H1 (cell line): ENCODE measurements around the gene TMSB15B. TPM values are rescaled to one million over a fixed set of nuclear protein-coding genes. Genes with fewer than 3 reads are reported as not detected.

Experiments used
- FOSL1 ChIP-seq: IDR thresholded peaks from 2 replicates; pipeline ENCODE4 v1.6.1; 2011; ENCODE audit warnings: mild to moderate bottlenecking, low read depth, low read length, moderate library complexity; ENCODE audit not compliant: insufficient read depth
- polyA plus RNA-seq, 7 experiments: library from polyadenylated mRNA; depleted of rRNA in 3 of 7; stranded (reverse) in 5 of 7; unstranded in 2 of 7; fragments of >200 nt in 5 of 7; fragments of 200-250 nt in 2 of 7; gene quantifications; 1 replicate in 5 of 7; 2 replicates in 1 of 7; 4 replicates in 1 of 7; pipeline versions ENCODE4 v1.2.1 to v1.2.3, GENCODE V29; 2011 to 2013; ENCODE audit warnings: missing spikeins in 2 of 7, mixed read lengths in 2 of 7
- total RNA-seq: library from RNA; stranded (reverse); fragmentation: NEBNext Ultra II Directional; extraction: Animal tissue kit (Norgen Biotek cat#: 25700); gene quantifications from 2 replicates; pipeline ENCODE4 v1.2.1, GENCODE V29; 2021
- TF ChIP-seq, protein P1 (sequence below): fragments of 300-600 bp; sonication (generic); IDR thresholded peaks from 2 replicates; pipeline ENCODE4 v1.7.1; 2012; ENCODE audit warnings: low read length, moderate library complexity, mild to moderate bottlenecking, inconsistent platforms; ENCODE audit not compliant: insufficient replicate concordance
- TF ChIP-seq, protein P2 (sequence below): IDR thresholded peaks from 2 replicates; pipeline ENCODE4 v1.6.1; 2011; ENCODE audit warnings: low read length, improper control_type of control experiment

The TMSB15B gene
- total and polyA plus RNA-seq, 2 of the 8 experiments (the other 6 are each of a cell fraction or from before 2014, with no cell fraction given): 11.7 to 12.1 TPM

DNA sequence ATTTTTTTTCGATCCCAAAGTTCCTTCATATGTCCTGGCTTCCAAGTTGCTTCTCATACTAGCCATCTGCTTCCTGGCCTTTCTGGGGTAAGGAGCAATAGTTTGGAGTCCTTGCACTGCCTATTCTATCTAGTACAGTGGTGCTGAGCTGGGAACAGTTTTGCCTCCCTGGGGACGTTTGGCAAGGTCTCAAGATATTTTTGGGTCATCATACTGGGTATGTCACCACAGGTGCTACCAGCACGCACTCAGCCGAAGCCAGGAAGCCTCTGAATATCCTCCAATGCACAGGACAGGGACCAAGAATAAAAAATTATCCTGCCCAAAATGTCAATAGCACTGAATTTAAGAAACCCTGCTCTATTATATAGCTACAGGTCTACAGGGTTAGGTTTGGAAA, 35.4 kb upstream of the TMSB15B start (continued):
- TF ChIP-seq, protein P1, sequence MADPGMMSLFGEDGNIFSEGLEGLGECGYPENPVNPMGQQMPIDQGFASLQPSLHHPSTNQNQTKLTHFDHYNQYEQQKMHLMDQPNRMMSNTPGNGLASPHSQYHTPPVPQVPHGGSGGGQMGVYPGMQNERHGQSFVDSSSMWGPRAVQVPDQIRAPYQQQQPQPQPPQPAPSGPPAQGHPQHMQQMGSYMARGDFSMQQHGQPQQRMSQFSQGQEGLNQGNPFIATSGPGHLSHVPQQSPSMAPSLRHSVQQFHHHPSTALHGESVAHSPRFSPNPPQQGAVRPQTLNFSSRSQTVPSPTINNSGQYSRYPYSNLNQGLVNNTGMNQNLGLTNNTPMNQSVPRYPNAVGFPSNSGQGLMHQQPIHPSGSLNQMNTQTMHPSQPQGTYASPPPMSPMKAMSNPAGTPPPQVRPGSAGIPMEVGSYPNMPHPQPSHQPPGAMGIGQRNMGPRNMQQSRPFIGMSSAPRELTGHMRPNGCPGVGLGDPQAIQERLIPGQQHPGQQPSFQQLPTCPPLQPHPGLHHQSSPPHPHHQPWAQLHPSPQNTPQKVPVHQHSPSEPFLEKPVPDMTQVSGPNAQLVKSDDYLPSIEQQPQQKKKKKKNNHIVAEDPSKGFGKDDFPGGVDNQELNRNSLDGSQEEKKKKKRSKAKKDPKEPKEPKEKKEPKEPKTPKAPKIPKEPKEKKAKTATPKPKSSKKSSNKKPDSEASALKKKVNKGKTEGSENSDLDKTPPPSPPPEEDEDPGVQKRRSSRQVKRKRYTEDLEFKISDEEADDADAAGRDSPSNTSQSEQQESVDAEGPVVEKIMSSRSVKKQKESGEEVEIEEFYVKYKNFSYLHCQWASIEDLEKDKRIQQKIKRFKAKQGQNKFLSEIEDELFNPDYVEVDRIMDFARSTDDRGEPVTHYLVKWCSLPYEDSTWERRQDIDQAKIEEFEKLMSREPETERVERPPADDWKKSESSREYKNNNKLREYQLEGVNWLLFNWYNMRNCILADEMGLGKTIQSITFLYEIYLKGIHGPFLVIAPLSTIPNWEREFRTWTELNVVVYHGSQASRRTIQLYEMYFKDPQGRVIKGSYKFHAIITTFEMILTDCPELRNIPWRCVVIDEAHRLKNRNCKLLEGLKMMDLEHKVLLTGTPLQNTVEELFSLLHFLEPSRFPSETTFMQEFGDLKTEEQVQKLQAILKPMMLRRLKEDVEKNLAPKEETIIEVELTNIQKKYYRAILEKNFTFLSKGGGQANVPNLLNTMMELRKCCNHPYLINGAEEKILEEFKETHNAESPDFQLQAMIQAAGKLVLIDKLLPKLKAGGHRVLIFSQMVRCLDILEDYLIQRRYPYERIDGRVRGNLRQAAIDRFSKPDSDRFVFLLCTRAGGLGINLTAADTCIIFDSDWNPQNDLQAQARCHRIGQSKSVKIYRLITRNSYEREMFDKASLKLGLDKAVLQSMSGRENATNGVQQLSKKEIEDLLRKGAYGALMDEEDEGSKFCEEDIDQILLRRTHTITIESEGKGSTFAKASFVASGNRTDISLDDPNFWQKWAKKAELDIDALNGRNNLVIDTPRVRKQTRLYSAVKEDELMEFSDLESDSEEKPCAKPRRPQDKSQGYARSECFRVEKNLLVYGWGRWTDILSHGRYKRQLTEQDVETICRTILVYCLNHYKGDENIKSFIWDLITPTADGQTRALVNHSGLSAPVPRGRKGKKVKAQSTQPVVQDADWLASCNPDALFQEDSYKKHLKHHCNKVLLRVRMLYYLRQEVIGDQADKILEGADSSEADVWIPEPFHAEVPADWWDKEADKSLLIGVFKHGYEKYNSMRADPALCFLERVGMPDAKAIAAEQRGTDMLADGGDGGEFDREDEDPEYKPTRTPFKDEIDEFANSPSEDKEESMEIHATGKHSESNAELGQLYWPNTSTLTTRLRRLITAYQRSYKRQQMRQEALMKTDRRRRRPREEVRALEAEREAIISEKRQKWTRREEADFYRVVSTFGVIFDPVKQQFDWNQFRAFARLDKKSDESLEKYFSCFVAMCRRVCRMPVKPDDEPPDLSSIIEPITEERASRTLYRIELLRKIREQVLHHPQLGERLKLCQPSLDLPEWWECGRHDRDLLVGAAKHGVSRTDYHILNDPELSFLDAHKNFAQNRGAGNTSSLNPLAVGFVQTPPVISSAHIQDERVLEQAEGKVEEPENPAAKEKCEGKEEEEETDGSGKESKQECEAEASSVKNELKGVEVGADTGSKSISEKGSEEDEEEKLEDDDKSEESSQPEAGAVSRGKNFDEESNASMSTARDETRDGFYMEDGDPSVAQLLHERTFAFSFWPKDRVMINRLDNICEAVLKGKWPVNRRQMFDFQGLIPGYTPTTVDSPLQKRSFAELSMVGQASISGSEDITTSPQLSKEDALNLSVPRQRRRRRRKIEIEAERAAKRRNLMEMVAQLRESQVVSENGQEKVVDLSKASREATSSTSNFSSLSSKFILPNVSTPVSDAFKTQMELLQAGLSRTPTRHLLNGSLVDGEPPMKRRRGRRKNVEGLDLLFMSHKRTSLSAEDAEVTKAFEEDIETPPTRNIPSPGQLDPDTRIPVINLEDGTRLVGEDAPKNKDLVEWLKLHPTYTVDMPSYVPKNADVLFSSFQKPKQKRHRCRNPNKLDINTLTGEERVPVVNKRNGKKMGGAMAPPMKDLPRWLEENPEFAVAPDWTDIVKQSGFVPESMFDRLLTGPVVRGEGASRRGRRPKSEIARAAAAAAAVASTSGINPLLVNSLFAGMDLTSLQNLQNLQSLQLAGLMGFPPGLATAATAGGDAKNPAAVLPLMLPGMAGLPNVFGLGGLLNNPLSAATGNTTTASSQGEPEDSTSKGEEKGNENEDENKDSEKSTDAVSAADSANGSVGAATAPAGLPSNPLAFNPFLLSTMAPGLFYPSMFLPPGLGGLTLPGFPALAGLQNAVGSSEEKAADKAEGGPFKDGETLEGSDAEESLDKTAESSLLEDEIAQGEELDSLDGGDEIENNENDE: no peak
- TF ChIP-seq, protein P2, sequence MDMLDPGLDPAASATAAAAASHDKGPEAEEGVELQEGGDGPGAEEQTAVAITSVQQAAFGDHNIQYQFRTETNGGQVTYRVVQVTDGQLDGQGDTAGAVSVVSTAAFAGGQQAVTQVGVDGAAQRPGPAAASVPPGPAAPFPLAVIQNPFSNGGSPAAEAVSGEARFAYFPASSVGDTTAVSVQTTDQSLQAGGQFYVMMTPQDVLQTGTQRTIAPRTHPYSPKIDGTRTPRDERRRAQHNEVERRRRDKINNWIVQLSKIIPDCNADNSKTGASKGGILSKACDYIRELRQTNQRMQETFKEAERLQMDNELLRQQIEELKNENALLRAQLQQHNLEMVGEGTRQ: no peak
- TF ChIP-seq FOSL1: no peak
